Measurements from ENCODE around the gene FXYD2. TPM values are rescaled to one million over a fixed set of nuclear protein-coding genes. Genes with fewer than 3 reads are reported as not detected.

FXYD2 gene
- total RNA-seq, 1 experiment from 2014 or later = 0.39 TPM

GRCh38 chr11:117836077-117836960 is 11.8 kb upstream of the FXYD2 start:
- no peaks in the 10 kb centered on the region for H3K36me3 ChIP-seq (ENCODE audit: control insufficient read depth, insufficient read depth, low read length)
- H3K4me3 ChIP-seq (ENCODE audit: low read depth in 2 of 2, low read length in 2 of 2) = no peak overlapping the region
- no peak for ATAC-seq
- no peak overlapping the region for H3K27ac ChIP-seq (ENCODE audit: low read length)
- in situ Hi-C loops (cut with HindIII; ENCODE audit: low pct_unique_long_range_greater_than_20kb, low sequenced_read_pairs) (no loop called here), intact Hi-C loops (cut with micrococcal nuclease; ENCODE audit: unreplicated experiment) (no loop called here)
- no peaks in the 10 kb centered on the region for H3K9me3 ChIP-seq (ENCODE audit: control insufficient read depth, insufficient read depth, low read depth, low read length)
- DNase-seq (ENCODE audit: low read depth, low spot score) = no peak
- CTCF ChIA-PET = no interaction called here
- peaks cover 10% of the 10 kb centered on the region for H3K27me3 ChIP-seq (ENCODE audit: control insufficient read depth, insufficient read depth, low read length)
- TF ChIP-seq POLR2AphosphoS5 (IDR thresholded peaks at IDR 0.05; ENCODE audit: low read depth, low read length) = no peak
- TF ChIP-seq, protein P1, sequence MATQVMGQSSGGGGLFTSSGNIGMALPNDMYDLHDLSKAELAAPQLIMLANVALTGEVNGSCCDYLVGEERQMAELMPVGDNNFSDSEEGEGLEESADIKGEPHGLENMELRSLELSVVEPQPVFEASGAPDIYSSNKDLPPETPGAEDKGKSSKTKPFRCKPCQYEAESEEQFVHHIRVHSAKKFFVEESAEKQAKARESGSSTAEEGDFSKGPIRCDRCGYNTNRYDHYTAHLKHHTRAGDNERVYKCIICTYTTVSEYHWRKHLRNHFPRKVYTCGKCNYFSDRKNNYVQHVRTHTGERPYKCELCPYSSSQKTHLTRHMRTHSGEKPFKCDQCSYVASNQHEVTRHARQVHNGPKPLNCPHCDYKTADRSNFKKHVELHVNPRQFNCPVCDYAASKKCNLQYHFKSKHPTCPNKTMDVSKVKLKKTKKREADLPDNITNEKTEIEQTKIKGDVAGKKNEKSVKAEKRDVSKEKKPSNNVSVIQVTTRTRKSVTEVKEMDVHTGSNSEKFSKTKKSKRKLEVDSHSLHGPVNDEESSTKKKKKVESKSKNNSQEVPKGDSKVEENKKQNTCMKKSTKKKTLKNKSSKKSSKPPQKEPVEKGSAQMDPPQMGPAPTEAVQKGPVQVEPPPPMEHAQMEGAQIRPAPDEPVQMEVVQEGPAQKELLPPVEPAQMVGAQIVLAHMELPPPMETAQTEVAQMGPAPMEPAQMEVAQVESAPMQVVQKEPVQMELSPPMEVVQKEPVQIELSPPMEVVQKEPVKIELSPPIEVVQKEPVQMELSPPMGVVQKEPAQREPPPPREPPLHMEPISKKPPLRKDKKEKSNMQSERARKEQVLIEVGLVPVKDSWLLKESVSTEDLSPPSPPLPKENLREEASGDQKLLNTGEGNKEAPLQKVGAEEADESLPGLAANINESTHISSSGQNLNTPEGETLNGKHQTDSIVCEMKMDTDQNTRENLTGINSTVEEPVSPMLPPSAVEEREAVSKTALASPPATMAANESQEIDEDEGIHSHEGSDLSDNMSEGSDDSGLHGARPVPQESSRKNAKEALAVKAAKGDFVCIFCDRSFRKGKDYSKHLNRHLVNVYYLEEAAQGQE (IDR thresholded peaks at IDR 0.05; ENCODE audit: insufficient read depth in 1 of 2, low read depth in 2 of 2, low read length in 1 of 2) = no peak
- TF ChIP-seq, protein P2, sequence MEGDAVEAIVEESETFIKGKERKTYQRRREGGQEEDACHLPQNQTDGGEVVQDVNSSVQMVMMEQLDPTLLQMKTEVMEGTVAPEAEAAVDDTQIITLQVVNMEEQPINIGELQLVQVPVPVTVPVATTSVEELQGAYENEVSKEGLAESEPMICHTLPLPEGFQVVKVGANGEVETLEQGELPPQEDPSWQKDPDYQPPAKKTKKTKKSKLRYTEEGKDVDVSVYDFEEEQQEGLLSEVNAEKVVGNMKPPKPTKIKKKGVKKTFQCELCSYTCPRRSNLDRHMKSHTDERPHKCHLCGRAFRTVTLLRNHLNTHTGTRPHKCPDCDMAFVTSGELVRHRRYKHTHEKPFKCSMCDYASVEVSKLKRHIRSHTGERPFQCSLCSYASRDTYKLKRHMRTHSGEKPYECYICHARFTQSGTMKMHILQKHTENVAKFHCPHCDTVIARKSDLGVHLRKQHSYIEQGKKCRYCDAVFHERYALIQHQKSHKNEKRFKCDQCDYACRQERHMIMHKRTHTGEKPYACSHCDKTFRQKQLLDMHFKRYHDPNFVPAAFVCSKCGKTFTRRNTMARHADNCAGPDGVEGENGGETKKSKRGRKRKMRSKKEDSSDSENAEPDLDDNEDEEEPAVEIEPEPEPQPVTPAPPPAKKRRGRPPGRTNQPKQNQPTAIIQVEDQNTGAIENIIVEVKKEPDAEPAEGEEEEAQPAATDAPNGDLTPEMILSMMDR (IDR thresholded peaks at IDR 0.05) = no peak
- TF ChIP-seq TCF7L2 (IDR thresholded peaks at IDR 0.05; ENCODE audit: low read depth, low read length) = no peak
- no peak for TF ChIP-seq SIN3A (IDR thresholded peaks at IDR 0.05; ENCODE audit: borderline replicate concordance, insufficient read depth, low read depth, low read length)
- no peaks in the 10 kb centered on the region for H3K4me1 ChIP-seq (ENCODE audit: control insufficient read depth, insufficient read depth, low read length)
- POLR2A ChIA-PET = no interaction called here
- BruUV-seq (replicated peaks) = no TSS peak

GRCh38 chr11:117835576-117835975 is 11.0 kb upstream of the FXYD2 start:
- in situ Hi-C loops (cut with HindIII; ENCODE audit: low pct_unique_long_range_greater_than_20kb, low sequenced_read_pairs) (no loop called here), intact Hi-C loops (cut with micrococcal nuclease; ENCODE audit: unreplicated experiment) (no loop called here)
- ChIA-PET POLR2A (no interaction called here), CTCF (no interaction called here)
- H3K27me3 ChIP-seq (ENCODE audit: control insufficient read depth, insufficient read depth, low read length) = peaks cover 10% of the 10 kb centered on the region
- DNase-seq (ENCODE audit: low read depth, low spot score) (no peak), ATAC-seq (no peak)
- no peaks in the 10 kb centered on the region for H3K9me3 ChIP-seq (ENCODE audit: control insufficient read depth, insufficient read depth, low read depth, low read length)
- BruUV-seq (replicated peaks) = no TSS peak
- no peak overlapping the region for H3K4me3 ChIP-seq (ENCODE audit: low read depth in 2 of 2, low read length in 2 of 2)
- no peak overlapping the region for H3K27ac ChIP-seq (ENCODE audit: low read length)
- no peak for TF ChIP-seq TCF7L2 (IDR thresholded peaks at IDR 0.05; ENCODE audit: low read depth, low read length)
- TF ChIP-seq SIN3A (IDR thresholded peaks at IDR 0.05; ENCODE audit: borderline replicate concordance, insufficient read depth, low read depth, low read length) = no peak
- TF ChIP-seq, protein P1 (IDR thresholded peaks at IDR 0.05; ENCODE audit: insufficient read depth in 1 of 2, low read depth in 2 of 2, low read length in 1 of 2) = no peak
- no peak for TF ChIP-seq POLR2AphosphoS5 (IDR thresholded peaks at IDR 0.05; ENCODE audit: low read depth, low read length)
- no peaks in the 10 kb centered on the region for H3K4me1 ChIP-seq (ENCODE audit: control insufficient read depth, insufficient read depth, low read length)
- H3K36me3 ChIP-seq (ENCODE audit: control insufficient read depth, insufficient read depth, low read length) = no peaks in the 10 kb centered on the region
